MM.1S (cell line): ENCODE measurements around the gene SHC1.

Source experiments
- DNase-seq: peaks from one replicate; pipeline ENCODE4 v3.0.0-alpha.2; 2015
- H2AFZ ChIP-seq: fragments of 300-600 bp; sonication (generic); 2 replicates; pipeline ENCODE4 v1.6.0; 2016; ENCODE audit warnings: antibody characterized with exemption, low read length
- H3F3A ChIP-seq: fragments of 300-600 bp; sonication (generic); 2 replicates; pipeline ENCODE4 v1.6.1; 2016; ENCODE audit warnings: mild to moderate bottlenecking, antibody characterized with exemption, low read length, moderate library complexity, mixed read lengths; ENCODE audit not compliant: insufficient read depth
- H3K27ac ChIP-seq: fragments of 300-600 bp; sonication (generic); 2 replicates; pipeline ENCODE4 v1.5.1; 2016; ENCODE audit warnings: mild to moderate bottlenecking, low read length
- H3K27me3 ChIP-seq: fragments of 300-600 bp; sonication (generic); replicated peaks from 2 replicates; pipeline ENCODE4 v1.6.0; 2016; ENCODE audit warnings: low read length; ENCODE audit not compliant: insufficient read depth
- H3K36me3 ChIP-seq: fragments of 300-600 bp; sonication (generic); replicated peaks from 2 replicates; pipeline ENCODE4 v1.6.1; 2016; ENCODE audit warnings: mild to moderate bottlenecking, low read length, mixed read lengths; ENCODE audit not compliant: insufficient read depth
- H3K4me1 ChIP-seq: fragments of 300-600 bp; sonication (generic); 2 replicates; pipeline ENCODE4 v1.6.1; 2016; ENCODE audit warnings: low read length, mixed read lengths
- H3K4me2 ChIP-seq: fragments of 300-600 bp; sonication (generic); 2 replicates; pipeline ENCODE4 v1.6.0; 2016; ENCODE audit warnings: low read depth, low read length
- H3K4me3 ChIP-seq: fragments of 300-600 bp; sonication (generic); 2 replicates; pipeline ENCODE4 v1.5.1; 2016; ENCODE audit warnings: low read length, mixed read lengths
- H3K79me2 ChIP-seq: fragments of 300-600 bp; sonication (generic); 2 replicates; pipeline ENCODE4 v1.6.1; 2016; ENCODE audit warnings: mixed run types, low read length, mixed read lengths
- H3K9ac ChIP-seq: fragments of 300-600 bp; sonication (generic); 2 replicates; pipeline ENCODE4 v1.6.1; 2016; ENCODE audit warnings: low read length, mixed read lengths
- H3K9me2 ChIP-seq: fragments of 300-600 bp; sonication (generic); replicated peaks from 2 replicates; pipeline ENCODE4 v1.6.1; 2016; ENCODE audit warnings: mild to moderate bottlenecking, low read length, mixed read lengths; ENCODE audit not compliant: insufficient read depth
- H3K9me3 ChIP-seq: fragments of 300-600 bp; sonication (generic); replicated peaks from 2 replicates; pipeline ENCODE4 v1.6.1; 2016; ENCODE audit warnings: mild to moderate bottlenecking, low read length, mixed read lengths; ENCODE audit not compliant: insufficient read depth
- H4K20me1 ChIP-seq: fragments of 300-600 bp; sonication (generic); 2 replicates; pipeline ENCODE4 v1.6.1; 2016; ENCODE audit warnings: mild to moderate bottlenecking, low read length, moderate library complexity, mixed read lengths; ENCODE audit not compliant: insufficient read depth
- CTCF ChIP-seq: fragments of 300-600 bp; sonication (generic); IDR thresholded peaks from 2 replicates; pipeline ENCODE4 v1.5.1; 2016; ENCODE audit warnings: antibody characterized with exemption, low read length, mixed read lengths
- EZH2 ChIP-seq: fragments of 300-600 bp; sonication (generic); optimal IDR thresholded peaks from 2 replicates; pipeline ENCODE3; 2017; ENCODE audit warnings: low read depth, mild to moderate bottlenecking, antibody characterized with exemption, low read length, mixed read lengths
- EZH2phosphoT487 ChIP-seq: fragments of 300-600 bp; sonication (generic); IDR thresholded peaks from 2 replicates; pipeline ENCODE4 v1.6.1; 2018; ENCODE audit warnings: antibody characterized with exemption, low read length

SHC1 gene

GRCh38 chr1:154994591-154994990, 24.0 kb upstream of the SHC1 start:
- Histone ChIP-seq H3K79me2 (peaks cover 8% of the 10 kb centered on the region; the same call in 1 of the 2 replicates), H3K9me3 (no peaks in the 10 kb centered on the region), H3K36me3 (peaks cover 5% of the 10 kb centered on the region; the same call in 1 of the 2 replicates), H3F3A (peaks cover 43% of the 10 kb centered on the region), H3K9me2 (no peaks in the 10 kb centered on the region), H3K4me1 (peaks cover 9% of the 10 kb centered on the region; the same call in 1 of the 2 replicates), H2AFZ (no peak overlapping the region), H3K9ac (no peak overlapping the region), H3K27ac (peak overlapping the region; percentile 8; the same call in 1 of the 2 replicates), H4K20me1 (no peaks in the 10 kb centered on the region), H3K4me2 (no peak overlapping the region), H3K4me3 (no peak overlapping the region), H3K27me3 (no peaks in the 10 kb centered on the region)
- TF ChIP-seq EZH2phosphoT487 = no peak
- no peak for TF ChIP-seq EZH2
- TF ChIP-seq CTCF = no peak
- DNase-seq = no peak

- H3K79me2 ChIP-seq = peaks cover 11% of the 10 kb centered on the region
- peaks cover 5% of the 10 kb centered on the region; the same call in 1 of the 2 replicates for H3K36me3 ChIP-seq
- H3F3A ChIP-seq = peaks cover 40% of the 10 kb centered on the region
- no peak for TF ChIP-seq EZH2phosphoT487
- TF ChIP-seq EZH2 = no peak
- TF ChIP-seq CTCF = no peak
- H3K4me3 ChIP-seq = no peak overlapping the region
- no peak overlapping the region for H3K9ac ChIP-seq
- no peaks in the 10 kb centered on the region for H3K9me3 ChIP-seq
- no peaks in the 10 kb centered on the region for H4K20me1 ChIP-seq
- no peaks in the 10 kb centered on the region for H3K27me3 ChIP-seq
- H3K4me1 ChIP-seq = peaks cover 9% of the 10 kb centered on the region; the same call in 1 of the 2 replicates
- DNase-seq = no peak
- H3K9me2 ChIP-seq = no peaks in the 10 kb centered on the region
- peak overlapping the region; percentile 8; the same call in 1 of the 2 replicates for H3K27ac ChIP-seq
- no peak overlapping the region for H3K4me2 ChIP-seq
- no peak overlapping the region for H2AFZ ChIP-seq
Measured at GRCh38 chr1:154994269-154994587, 23.7 kb upstream of the SHC1 start.

- H3K27ac ChIP-seq = peak within 1 kb of the TSS; percentile 8; the same call in 1 of the 2 replicates
- H3K9ac ChIP-seq = no peak within 1 kb of the TSS
- H3K27me3 ChIP-seq = no peaks in the 10 kb centered on the region
- H3K36me3 ChIP-seq = peaks cover 5% of the 10 kb centered on the region; the same call in 1 of the 2 replicates
- no peak within 1 kb of the TSS for H3K4me2 ChIP-seq
- no peaks in the 10 kb centered on the region for H3K9me3 ChIP-seq
- H3K9me2 ChIP-seq = no peaks in the 10 kb centered on the region
- H3K4me3 ChIP-seq = no peak within 1 kb of the TSS
- peaks cover 9% of the 10 kb centered on the region; the same call in 1 of the 2 replicates for H3K4me1 ChIP-seq
- H3F3A ChIP-seq = peaks cover 35% of the 10 kb centered on the region
- H2AFZ ChIP-seq = no peak within 1 kb of the TSS
- no peak for TF ChIP-seq EZH2phosphoT487
- no peak for TF ChIP-seq CTCF
- TF ChIP-seq EZH2 = no peak
- peaks cover 16% of the 10 kb centered on the region for H3K79me2 ChIP-seq
- H4K20me1 ChIP-seq = no peaks in the 10 kb centered on the region
- DNase-seq = no peak
Measured at GRCh38 chr1:154993572-154994268, 23.2 kb upstream of the SHC1 start, which contains the start of gene LENEP. Gene LENEP (plus strand): TSS chr1:154993586. CDS start chr1:154993608, 22 bp downstream.
